ENCODE measurements around the gene KCTD1. TPM values are rescaled to one million over a fixed set of nuclear protein-coding genes. Genes with fewer than 3 reads are reported as not detected.

Gene KCTD1
- total RNA-seq, 3 donors from 2014 or later (not counting 1 experiment from before 2014, with no cell fraction given) = 3.8 to 5.8 (median 5.7) TPM

DNA sequence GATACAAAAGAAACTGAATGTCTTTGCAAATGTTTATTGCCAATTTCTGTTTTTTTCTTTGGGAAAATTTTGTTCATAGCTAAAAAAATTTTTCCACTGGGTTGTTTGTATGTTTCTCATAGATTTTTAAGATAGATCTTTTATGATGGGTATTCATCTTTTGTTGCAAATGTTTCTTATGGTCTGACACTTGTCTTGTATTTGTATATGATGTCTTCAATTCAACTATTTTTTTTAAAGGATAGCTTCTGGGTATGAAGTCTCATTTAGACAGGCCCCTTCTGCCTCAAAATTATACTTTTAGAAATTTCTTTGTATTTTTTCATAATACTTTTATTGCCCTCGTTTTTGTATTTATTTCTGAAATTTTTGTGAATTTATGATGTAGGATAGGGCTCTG lies 73.8 kb downstream of the KCTD1 start:
- H3K27ac ChIP-seq (ENCODE audit: low read length) = no peak overlapping the region
- intact Hi-C loops (cut with micrococcal nuclease) = no loop called here
- Mint-ChIP-seq H3K36me3 (no peaks in the 10 kb centered on the region), H3K27me3 (ENCODE audit: low read depth in 2 of 2) (no peaks in the 10 kb centered on the region), H3K4me1 (no peaks in the 10 kb centered on the region), H3K4me3 (no peak overlapping the region), H3K9me3 (no peaks in the 10 kb centered on the region), H3K27ac (no peak overlapping the region)
- WGBS (ENCODE audit: insufficient coverage) = no CpG with 5 or more reads among the region's 1 CpG
- H3K9me3 ChIP-seq (ENCODE audit: control insufficient read depth, insufficient read depth, low read length) = no peaks in the 10 kb centered on the region
- no peaks in the 10 kb centered on the region for H3K36me3 ChIP-seq (ENCODE audit: control insufficient read depth, insufficient read depth, low read length)
- no peaks in the 10 kb centered on the region for H3K4me1 ChIP-seq (ENCODE audit: control insufficient read depth, insufficient read depth, low read length)
- TF ChIP-seq CTCF (IDR thresholded peaks at IDR 0.05) = no peak
- no peak overlapping the region for H3K4me3 ChIP-seq (ENCODE audit: low read length)
- ATAC-seq = no peak
- H3K27me3 ChIP-seq (ENCODE audit: control insufficient read depth, insufficient read depth, low read length) = no peaks in the 10 kb centered on the region
- DNase-seq = no peak

GRCh38 chr18:26473672-26474071 lies 74.7 kb downstream of the KCTD1 start:
- no peak overlapping the region for H3K27ac Mint-ChIP-seq
- no peaks in the 10 kb centered on the region for H3K36me3 Mint-ChIP-seq
- no peak overlapping the region for H3K4me3 Mint-ChIP-seq
- Histone ChIP-seq H3K27me3 (ENCODE audit: control insufficient read depth, insufficient read depth, low read length) (no peaks in the 10 kb centered on the region), H3K4me3 (ENCODE audit: low read length) (no peak overlapping the region), H3K36me3 (ENCODE audit: control insufficient read depth, insufficient read depth, low read length) (no peaks in the 10 kb centered on the region), H3K4me1 (ENCODE audit: control insufficient read depth, insufficient read depth, low read length) (no peaks in the 10 kb centered on the region), H3K27ac (ENCODE audit: low read length) (no peak overlapping the region), H3K9me3 (ENCODE audit: control insufficient read depth, insufficient read depth, low read length) (no peaks in the 10 kb centered on the region)
- H3K27me3 Mint-ChIP-seq (ENCODE audit: low read depth in 2 of 2) = no peaks in the 10 kb centered on the region
- DNase-seq (no peak), ATAC-seq (no peak)
- no peaks in the 10 kb centered on the region for H3K4me1 Mint-ChIP-seq
- no peak for TF ChIP-seq CTCF (IDR thresholded peaks at IDR 0.05)
- no peaks in the 10 kb centered on the region for H3K9me3 Mint-ChIP-seq
- intact Hi-C loops (cut with micrococcal nuclease) = no loop called here
- WGBS (ENCODE audit: insufficient coverage) = 93% methylated on average over 4 of the region's 4 CpGs

- no peak overlapping the region for H3K4me3 Mint-ChIP-seq
- no peak overlapping the region for H3K27ac ChIP-seq (ENCODE audit: low read length)
- no peaks in the 10 kb centered on the region for H3K4me1 ChIP-seq (ENCODE audit: control insufficient read depth, insufficient read depth, low read length)
- H3K4me1 Mint-ChIP-seq = no peaks in the 10 kb centered on the region
- intact Hi-C loops (cut with micrococcal nuclease) = no loop called here
- DNase-seq = no peak
- H3K36me3 ChIP-seq (ENCODE audit: control insufficient read depth, insufficient read depth, low read length) = no peaks in the 10 kb centered on the region
- no peak for TF ChIP-seq CTCF (IDR thresholded peaks at IDR 0.05)
- no peaks in the 10 kb centered on the region for H3K9me3 Mint-ChIP-seq
- H3K9me3 ChIP-seq (ENCODE audit: control insufficient read depth, insufficient read depth, low read length) = no peaks in the 10 kb centered on the region
- no peaks in the 10 kb centered on the region for H3K36me3 Mint-ChIP-seq
- H3K27me3 Mint-ChIP-seq (ENCODE audit: low read depth in 2 of 2) = no peaks in the 10 kb centered on the region
- no peak for ATAC-seq
- no peak overlapping the region for H3K27ac Mint-ChIP-seq
- H3K4me3 ChIP-seq (ENCODE audit: low read length) = no peak overlapping the region
- 98% methylated on average over 8 of the region's 9 CpGs for WGBS (ENCODE audit: insufficient coverage)
- H3K27me3 ChIP-seq (ENCODE audit: control insufficient read depth, insufficient read depth, low read length) = no peaks in the 10 kb centered on the region
These were observed 76.5 kb downstream of the KCTD1 start for GRCh38 chr18:26471826-26472225.

DNA sequence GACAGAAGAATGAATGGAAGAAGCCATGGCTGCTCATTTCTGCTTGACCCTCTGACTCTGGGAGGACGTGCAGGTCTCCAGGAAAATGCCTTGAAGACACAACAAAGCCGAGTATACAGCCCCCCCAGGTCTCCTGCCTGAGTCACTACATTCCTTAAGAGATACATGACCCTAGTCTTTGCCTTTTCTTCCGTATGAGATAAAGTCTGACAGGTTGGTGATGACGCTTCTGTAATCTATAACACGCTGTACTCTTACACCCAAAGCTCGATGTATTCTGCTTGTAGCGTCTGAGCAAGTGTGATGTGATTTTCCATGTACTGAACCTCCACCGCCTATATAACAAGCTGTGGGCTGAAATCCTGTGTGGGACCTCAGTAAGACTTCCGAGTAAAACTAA lies 77.3 kb downstream of the KCTD1 start:
- 88% methylated on average over 9 of the region's 9 CpGs for WGBS (ENCODE audit: insufficient coverage)

More for the DNA sequence above, 77.3 kb downstream of the KCTD1 start:
- no peak overlapping the region for H3K4me3 Mint-ChIP-seq
- H3K36me3 ChIP-seq (ENCODE audit: control insufficient read depth, insufficient read depth, low read length) = no peaks in the 10 kb centered on the region
- no peaks in the 10 kb centered on the region for H3K27me3 Mint-ChIP-seq (ENCODE audit: low read depth in 2 of 2)
- no peaks in the 10 kb centered on the region for H3K9me3 ChIP-seq (ENCODE audit: control insufficient read depth, insufficient read depth, low read length)
- no peaks in the 10 kb centered on the region for H3K36me3 Mint-ChIP-seq
- H3K4me1 Mint-ChIP-seq = no peaks in the 10 kb centered on the region
- H3K4me3 ChIP-seq (ENCODE audit: low read length) = no peak overlapping the region
- no peak for DNase-seq
- no peak for ATAC-seq
- H3K4me1 ChIP-seq (ENCODE audit: control insufficient read depth, insufficient read depth, low read length) = no peaks in the 10 kb centered on the region
- no peak overlapping the region for H3K27ac Mint-ChIP-seq
- TF ChIP-seq CTCF (IDR thresholded peaks at IDR 0.05) = no peak
- H3K27ac ChIP-seq (ENCODE audit: low read length) = no peak overlapping the region
- H3K9me3 Mint-ChIP-seq = no peaks in the 10 kb centered on the region
- intact Hi-C loops (cut with micrococcal nuclease) = no loop called here
- no peaks in the 10 kb centered on the region for H3K27me3 ChIP-seq (ENCODE audit: control insufficient read depth, insufficient read depth, low read length)
